GM13977 (cell line): ENCODE results near the gene PLEKHO2.
A peak's percentile ranks its signal among the peaks of the same experiment; 100 is the strongest.

Source experiments
- DNase-seq: peaks from one replicate; pipeline ENCODE4 v3.0.0; 2012; ENCODE audit warnings: low spot score
- CTCF ChIP-seq: IDR thresholded peaks from 2 replicates; pipeline ENCODE4 v1.5.1; 2012; ENCODE audit warnings: mild to moderate bottlenecking, control low read depth; ENCODE audit not compliant: insufficient read depth; ENCODE audit errors: extremely low read depth, missing control alignments
- in situ Hi-C: fragments of 300-500 bp; cut with MboI; formaldehyde crosslinking; loops from one replicate; pipeline ENCODE4 v1.12.0; 2022; ENCODE audit warnings: low sequenced_read_pairs, low pct_unique_long_range_greater_than_20kb, mixed read lengths, inconsistent platforms; ENCODE audit not compliant: unreplicated experiment

PLEKHO2 gene

DNA sequence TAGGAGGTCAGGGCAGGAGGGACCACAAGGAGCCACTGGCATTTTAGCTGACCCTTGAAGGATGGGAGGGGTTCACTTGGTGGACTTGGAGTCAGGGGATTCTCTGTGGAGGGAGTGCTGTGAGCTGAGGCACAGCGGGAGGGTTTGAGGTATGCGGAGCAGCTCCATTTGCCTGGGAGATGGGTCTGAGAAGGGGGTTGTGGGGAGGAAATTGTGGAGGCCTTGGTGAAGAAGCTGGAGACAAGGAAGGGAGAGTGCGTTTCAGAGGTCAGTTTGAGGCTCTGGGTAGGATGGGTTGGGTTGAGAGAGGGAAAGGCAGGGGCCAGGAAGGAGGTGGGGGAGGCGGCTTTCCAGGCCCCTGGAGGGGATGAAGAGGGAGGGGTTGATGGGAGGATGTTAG is 20.2 kb downstream of the PLEKHO2 start:
- TF ChIP-seq CTCF = no peak
- in situ Hi-C loops = no loop called here
- DNase-seq = no peak

DNA sequence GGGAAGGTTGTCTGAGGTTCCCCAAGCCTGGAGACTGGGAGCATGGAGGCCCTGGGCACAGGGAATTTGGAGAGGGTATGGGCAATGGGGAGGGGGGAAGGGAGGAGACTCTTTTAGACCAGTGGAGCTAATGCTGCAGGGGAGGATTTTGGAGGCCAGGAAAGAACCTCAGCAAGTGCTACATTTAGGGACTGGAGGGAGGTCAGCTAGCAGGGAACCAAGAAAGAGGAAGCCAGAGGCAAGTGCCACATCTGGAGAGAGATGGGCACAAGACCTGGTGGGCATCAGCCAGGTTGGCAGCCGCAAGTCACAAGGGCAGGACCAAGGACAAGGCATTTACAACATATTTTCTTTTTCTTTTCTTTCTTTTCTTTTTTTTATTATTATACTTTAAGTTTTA is 20.7 kb downstream of the PLEKHO2 start:
- in situ Hi-C loops = no loop called here
- no peak for TF ChIP-seq CTCF
- no peak for DNase-seq

- DNase-seq = no peak
- in situ Hi-C loops = no loop called here
- TF ChIP-seq CTCF = no peak
Observed at GRCh38 chr15:64864068-64864467, 22.4 kb downstream of the PLEKHO2 start.

DNA sequence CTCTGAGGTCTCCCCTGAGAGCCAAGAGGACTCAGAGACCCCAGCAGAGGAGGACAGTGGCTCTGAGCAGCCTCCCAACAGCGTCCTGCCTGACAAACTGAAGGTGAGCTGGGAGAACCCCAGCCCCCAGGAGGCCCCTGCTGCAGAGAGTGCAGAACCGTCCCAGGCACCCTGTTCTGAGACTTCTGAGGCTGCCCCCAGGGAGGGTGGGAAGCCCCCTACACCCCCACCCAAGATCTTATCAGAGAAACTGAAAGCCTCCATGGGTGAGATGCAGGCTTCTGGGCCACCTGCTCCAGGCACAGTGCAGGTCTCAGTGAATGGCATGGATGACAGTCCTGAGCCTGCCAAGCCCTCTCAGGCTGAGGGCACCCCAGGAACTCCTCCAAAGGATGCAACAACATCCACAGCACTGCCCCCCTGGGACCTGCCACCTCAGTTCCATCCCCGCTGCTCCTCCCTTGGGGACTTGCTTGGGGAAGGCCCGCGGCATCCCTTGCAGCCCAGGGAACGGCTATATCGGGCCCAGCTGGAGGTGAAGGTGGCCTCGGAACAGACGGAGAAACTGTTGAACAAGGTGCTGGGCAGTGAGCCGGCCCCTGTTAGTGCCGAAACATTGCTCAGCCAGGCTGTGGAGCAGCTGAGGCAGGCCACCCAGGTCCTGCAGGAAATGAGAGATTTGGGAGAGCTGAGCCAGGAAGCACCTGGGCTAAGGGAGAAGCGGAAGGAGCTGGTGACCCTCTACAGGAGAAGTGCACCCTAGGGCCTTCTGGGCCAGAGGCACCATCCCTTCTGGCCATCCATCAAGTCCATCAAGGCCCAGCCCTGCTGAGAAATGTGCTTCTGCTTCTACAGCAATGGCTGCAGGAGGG is 23.6 kb downstream of the PLEKHO2 start:
- in situ Hi-C loops = no loop called here
- peak; percentile 61 for DNase-seq
- no peak for TF ChIP-seq CTCF

DNA sequence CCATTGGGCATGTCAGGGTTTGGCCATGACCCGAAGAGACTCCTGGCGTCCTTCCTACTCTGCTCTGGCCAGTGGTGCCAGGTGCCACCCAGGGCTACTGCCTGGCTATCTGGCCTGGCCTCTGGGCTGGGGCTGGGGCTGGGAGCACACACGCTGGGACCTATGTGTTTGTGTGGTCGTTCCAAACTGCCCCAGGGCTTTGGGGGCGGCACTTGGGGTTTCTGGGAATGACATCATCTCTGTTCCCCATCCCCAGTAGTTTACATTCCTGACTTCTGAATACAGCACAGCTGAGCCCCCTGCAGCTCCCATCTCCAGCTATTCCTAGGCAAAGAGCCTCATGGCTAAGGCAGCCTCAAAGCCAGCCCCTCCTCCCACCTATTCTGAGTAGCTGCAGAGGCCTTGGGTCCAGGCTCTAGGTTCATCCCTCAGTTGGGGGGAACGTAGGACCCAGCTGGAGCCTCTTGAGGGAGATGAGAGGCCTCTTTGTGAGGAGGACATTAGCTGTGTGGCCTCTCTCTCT is 24.3 kb downstream of the PLEKHO2 start:
- no peak for DNase-seq

GRCh38 chr15:64869501-64869900 is 27.8 kb downstream of the PLEKHO2 start:
- DNase-seq = no peak
- TF ChIP-seq CTCF = no peak
- in situ Hi-C loops = no loop called here

More for the DNA sequence above, 24.3 kb downstream of the PLEKHO2 start:
- in situ Hi-C loops = no loop called here
- no peak for TF ChIP-seq CTCF
